SK-N-SH (cell line): ENCODE data around the gene RPUSD3.

Source experiments
- CTCF ChIP-seq: fragments of 200-600 bp; sonication (generic); IDR thresholded peaks from 2 replicates; pipeline ENCODE4 v1.6.1; 2017; ENCODE audit warnings: antibody characterized with exemption, mild to moderate bottlenecking, moderate library complexity
- EP300 ChIP-seq, 2 experiments: IDR thresholded peaks; 2 replicates each; pipeline versions ENCODE4 v1.4.0 to v1.6.1; 2012; ENCODE audit warnings: borderline replicate concordance in 1 of 2, low read depth in 1 of 2, low read length in 1 of 2
- FOSL2 ChIP-seq: IDR thresholded peaks from 2 replicates; pipeline ENCODE4 v1.4.0; 2012; ENCODE audit warnings: low read depth, mild to moderate bottlenecking, moderate library complexity, borderline replicate concordance
- GATA2 ChIP-seq: sonication (generic); formaldehyde crosslinking; IDR thresholded peaks from 2 replicates; pipeline ENCODE4 v1.5.0; 2020; ENCODE audit warnings: mild to moderate bottlenecking, missing genetic modification reagents
- MAX ChIP-seq: IDR thresholded peaks from 2 replicates; pipeline ENCODE4 v1.4.0; 2012; ENCODE audit warnings: low read depth
- RCOR1 ChIP-seq: fragments of 150-350 bp; IDR thresholded peaks from 2 replicates; pipeline ENCODE4 v1.6.1; 2017; ENCODE audit warnings: antibody characterized with exemption, low read length
- REST ChIP-seq: IDR thresholded peaks from 2 replicates; pipeline ENCODE4 v1.6.1; 2012; ENCODE audit warnings: mild to moderate bottlenecking, low read depth, low read length, moderate library complexity
- RXRA ChIP-seq: IDR thresholded peaks from 2 replicates; pipeline ENCODE4 v1.4.0; 2012; ENCODE audit warnings: low read depth, mild to moderate bottlenecking, borderline replicate concordance
- SIN3A ChIP-seq: IDR thresholded peaks from 2 replicates; pipeline ENCODE4 v1.6.1; 2012; ENCODE audit warnings: low read depth, mild to moderate bottlenecking, low read length, moderate library complexity, borderline replicate concordance
- SMC3 ChIP-seq: IDR thresholded peaks from 2 replicates; pipeline ENCODE4 v1.6.1; 2012; ENCODE audit warnings: low read depth, low read length, improper control_type of control experiment
- TAF1 ChIP-seq: IDR thresholded peaks from 2 replicates; pipeline ENCODE4 v1.6.1; 2012; ENCODE audit warnings: low read depth, mild to moderate bottlenecking, low read length, moderate library complexity, borderline replicate concordance
- TCF12 ChIP-seq: IDR thresholded peaks from 2 replicates; pipeline ENCODE4 v1.4.0; 2012
- ZBTB33 ChIP-seq: IDR thresholded peaks from 2 replicates; pipeline ENCODE4 v1.4.0; 2012; ENCODE audit warnings: low read depth, borderline replicate concordance

GRCh38 chr3:9803494-9803893 lies 40.3 kb downstream of the RPUSD3 start:
- TF ChIP-seq CTCF (no peak), SMC3 (no peak), RCOR1 (no peak), RXRA (no peak), ZBTB33 (no peak), MAX (no peak), TAF1 (no peak), FOSL2 (no peak), GATA2 (CRISPR knock-in tag) (no peak), TCF12 (no peak), EP300 (IDR thresholded peaks at IDR 0.05; ENCODE audit: borderline replicate concordance in 1 of 2, low read depth in 1 of 2, low read length in 1 of 2) (no peak), REST (no peak), SIN3A (no peak)
